SK-N-MC (cell line): ENCODE data around the gene PCDHGB4.

Experiments
- FOXP2 ChIP-seq: optimal IDR thresholded peaks from 2 replicates; pipeline ENCODE3; 2011; ENCODE audit warnings: mild to moderate bottlenecking, moderate library complexity; ENCODE audit not compliant: insufficient read depth; ENCODE audit errors: extremely low read length, control extremely low read depth
- POLR2AphosphoS5 ChIP-seq: IDR thresholded peaks from 2 replicates; pipeline ENCODE4 v1.6.1; 2012; ENCODE audit warnings: mild to moderate bottlenecking, low read depth, low read length, borderline replicate concordance

- TF ChIP-seq POLR2AphosphoS5 (no peak), FOXP2 (no peak)
Observed at GRCh38 chr5:141419074-141419880, 31.8 kb downstream of the PCDHGB4 start.
